Spleen (tissue), 7 donors: ENCODE measurements around the gene SPAG17.

Experiments
- POLR2A ChIP-seq, 3 donors: fragments of 450-650 bp; IDR thresholded peaks; one replicate each; pipeline ENCODE4 v1.5.1; 2017; ENCODE audit warnings: antibody characterized with exemption in 3 of 3, mild to moderate bottlenecking in 1 of 3
- TF ChIP-seq, protein P1 (sequence below), 11 experiments: fragments of 200-600 bp in 7 of 11; fragments of 450-650 bp in 4 of 11; sonication (generic) in 4 of 11; IDR thresholded peaks in 8 of 11; conservative IDR thresholded peaks in 3 of 11; 1 replicate in 7 of 11; 2 replicates in 4 of 11; pipeline versions ENCODE4 v1.4.0 to v1.8.0; 2016 to 2021; ENCODE audit warnings: antibody characterized with exemption in 11 of 11, inconsistent platforms in 4 of 11, mild to moderate bottlenecking in 1 of 11
- donor health status: DM: no; HTN: no; CAD: no; lungs with moderate emphysema.
- donor health status: DM: no; HTN: no; CAD: no.
- donor health status: DM: no; HTN: no; CAD: no.

DNA sequence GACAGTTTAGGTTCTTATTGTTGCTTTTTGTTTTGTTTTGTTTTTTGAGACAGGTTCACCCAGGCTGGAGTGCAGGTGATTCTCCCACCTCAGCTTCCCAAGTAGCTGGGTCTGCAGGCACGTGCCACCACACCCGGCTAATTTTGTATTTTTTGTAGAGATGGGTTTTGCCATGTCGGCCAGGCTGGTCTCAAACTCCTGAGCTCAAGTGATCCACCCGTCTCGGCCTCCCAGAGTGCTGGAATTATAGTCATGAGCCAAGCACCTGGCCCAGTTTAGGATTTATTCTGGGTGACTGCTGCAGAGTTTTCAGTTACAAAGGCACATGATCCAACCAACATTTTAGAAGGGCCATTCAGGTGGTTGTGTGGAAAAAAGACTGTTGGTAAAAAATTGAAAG is 102.0 kb downstream of the SPAG17 start:
- TF ChIP-seq, protein P1, sequence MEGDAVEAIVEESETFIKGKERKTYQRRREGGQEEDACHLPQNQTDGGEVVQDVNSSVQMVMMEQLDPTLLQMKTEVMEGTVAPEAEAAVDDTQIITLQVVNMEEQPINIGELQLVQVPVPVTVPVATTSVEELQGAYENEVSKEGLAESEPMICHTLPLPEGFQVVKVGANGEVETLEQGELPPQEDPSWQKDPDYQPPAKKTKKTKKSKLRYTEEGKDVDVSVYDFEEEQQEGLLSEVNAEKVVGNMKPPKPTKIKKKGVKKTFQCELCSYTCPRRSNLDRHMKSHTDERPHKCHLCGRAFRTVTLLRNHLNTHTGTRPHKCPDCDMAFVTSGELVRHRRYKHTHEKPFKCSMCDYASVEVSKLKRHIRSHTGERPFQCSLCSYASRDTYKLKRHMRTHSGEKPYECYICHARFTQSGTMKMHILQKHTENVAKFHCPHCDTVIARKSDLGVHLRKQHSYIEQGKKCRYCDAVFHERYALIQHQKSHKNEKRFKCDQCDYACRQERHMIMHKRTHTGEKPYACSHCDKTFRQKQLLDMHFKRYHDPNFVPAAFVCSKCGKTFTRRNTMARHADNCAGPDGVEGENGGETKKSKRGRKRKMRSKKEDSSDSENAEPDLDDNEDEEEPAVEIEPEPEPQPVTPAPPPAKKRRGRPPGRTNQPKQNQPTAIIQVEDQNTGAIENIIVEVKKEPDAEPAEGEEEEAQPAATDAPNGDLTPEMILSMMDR (IDR thresholded peaks at IDR 0.05 in 8 of 11, conservative IDR thresholded peaks at IDR 0.05 in 3 of 11), result no peak
- no peak for TF ChIP-seq POLR2A (IDR thresholded peaks at IDR 0.05)
